ENCODE data around the gene CNPY4.

- TF ChIP-seq CTCF (IDR thresholded peaks at IDR 0.05; ENCODE audit: low read length): no peak
- no peak for TF ChIP-seq EZH2 (optimal IDR thresholded peaks at IDR 0.05; ENCODE audit: low read depth, low read length)
These were observed 29.3 kb downstream of the CNPY4 start, which contains the start of gene LAMTOR4 for GRCh38 chr7:100148559-100149328.
